Cardiac muscle cell (in vitro differentiated cells and primary cell): ENCODE measurements around the gene MFSD12. TPM values are rescaled to one million over a fixed set of nuclear protein-coding genes. Genes with fewer than 3 reads are reported as not detected.
"Not testable (repeated sequence)": the region's sequence is repeated elsewhere in the genome, so short reads cannot be mapped to it uniquely, and the experiment has no call there.

Source experiments
- DNase-seq, 2 donors: peaks; one replicate each; pipeline versions ENCODE4 v3.0.0 to v3.0.0-alpha.2; 2010 to 2017; ENCODE audit warnings: low read depth in 1 of 2, low spot score in 1 of 2
- H3K27ac ChIP-seq: fragments of 200-600 bp; sonication (generic); 2 replicates; pipeline ENCODE4 v1.5.1; 2016
- H3K27me3 ChIP-seq: fragments of 200-600 bp; sonication (generic); 2 replicates; pipeline ENCODE4 v1.6.0; 2016; ENCODE audit warnings: control low read depth
- H3K36me3 ChIP-seq: fragments of 200-600 bp; sonication (generic); 2 replicates; pipeline ENCODE4 v1.5.1; 2016; ENCODE audit warnings: control low read depth
- H3K4me1 ChIP-seq: fragments of 200-600 bp; sonication (generic); 2 replicates; pipeline ENCODE4 v1.8.1; 2017; ENCODE audit warnings: low read depth, mild to moderate bottlenecking, mixed run types
- H3K4me3 ChIP-seq: fragments of 200-600 bp; sonication (generic); 2 replicates; pipeline ENCODE4 v1.5.1; 2016; ENCODE audit warnings: mild to moderate bottlenecking
- H3K9me3 ChIP-seq: fragments of 200-600 bp; sonication (generic); 2 replicates; pipeline ENCODE4 v1.5.1; 2017; ENCODE audit warnings: low read depth, mild to moderate bottlenecking, control low read depth
- polyA plus RNA-seq: library from polyadenylated mRNA; unstranded; fragments of >200 nt; fragmentation: Nextera tagmentation; extraction: Ambion mirVana; gene quantifications from 2 replicates; pipeline ENCODE4 v1.2.1, GENCODE V29; 2016
- total RNA-seq: library from RNA; depleted of rRNA; stranded (reverse); fragments of >200 nt; gene quantifications from 2 replicates; pipeline ENCODE4 v1.2.3, GENCODE V29; 2016
- TF ChIP-seq, protein P1 (sequence below): IDR thresholded peaks from 2 replicates; pipeline ENCODE4 v1.5.1; 2012; ENCODE audit warnings: low read depth, mild to moderate bottlenecking, low read length

Gene MFSD12
- total and polyA plus RNA-seq, 2 experiments from 2014 or later, result 71.8 to 89.0 TPM

DNA sequence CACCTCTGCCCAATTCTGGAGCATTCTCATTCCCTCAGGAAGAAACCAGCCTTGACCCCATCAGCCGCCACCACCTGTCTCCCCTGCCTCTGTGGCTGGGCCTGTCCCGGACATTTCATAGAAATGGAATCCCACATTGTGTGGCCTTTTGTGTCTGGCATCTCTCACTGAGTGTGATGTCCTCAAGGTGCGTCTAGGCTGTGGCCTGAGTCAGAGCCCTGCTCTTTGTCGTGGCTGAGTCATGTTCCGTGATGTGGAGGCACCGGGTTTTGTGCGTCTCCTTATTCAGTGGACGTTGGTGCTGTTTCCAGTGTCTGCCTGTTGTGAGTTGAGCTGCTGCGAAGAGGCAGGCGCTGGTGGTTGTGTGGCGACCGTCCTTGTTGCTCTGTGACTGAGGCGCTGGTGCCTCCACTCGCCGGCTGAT lies 47.8 kb downstream of the MFSD12 start:
- Histone ChIP-seq H3K27ac (no peak overlapping the region), H3K27me3 (no peaks in the 10 kb centered on the region), H3K4me1 (no peaks in the 10 kb centered on the region), H3K9me3 (no peaks in the 10 kb centered on the region), H3K4me3 (no peak overlapping the region), H3K36me3 (no peaks in the 10 kb centered on the region)
- DNase-seq, result no peak
- TF ChIP-seq, protein P1, sequence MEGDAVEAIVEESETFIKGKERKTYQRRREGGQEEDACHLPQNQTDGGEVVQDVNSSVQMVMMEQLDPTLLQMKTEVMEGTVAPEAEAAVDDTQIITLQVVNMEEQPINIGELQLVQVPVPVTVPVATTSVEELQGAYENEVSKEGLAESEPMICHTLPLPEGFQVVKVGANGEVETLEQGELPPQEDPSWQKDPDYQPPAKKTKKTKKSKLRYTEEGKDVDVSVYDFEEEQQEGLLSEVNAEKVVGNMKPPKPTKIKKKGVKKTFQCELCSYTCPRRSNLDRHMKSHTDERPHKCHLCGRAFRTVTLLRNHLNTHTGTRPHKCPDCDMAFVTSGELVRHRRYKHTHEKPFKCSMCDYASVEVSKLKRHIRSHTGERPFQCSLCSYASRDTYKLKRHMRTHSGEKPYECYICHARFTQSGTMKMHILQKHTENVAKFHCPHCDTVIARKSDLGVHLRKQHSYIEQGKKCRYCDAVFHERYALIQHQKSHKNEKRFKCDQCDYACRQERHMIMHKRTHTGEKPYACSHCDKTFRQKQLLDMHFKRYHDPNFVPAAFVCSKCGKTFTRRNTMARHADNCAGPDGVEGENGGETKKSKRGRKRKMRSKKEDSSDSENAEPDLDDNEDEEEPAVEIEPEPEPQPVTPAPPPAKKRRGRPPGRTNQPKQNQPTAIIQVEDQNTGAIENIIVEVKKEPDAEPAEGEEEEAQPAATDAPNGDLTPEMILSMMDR, result no peak

GRCh38 chr19:3508771-3509535 lies 48.4 kb downstream of the MFSD12 start:
- Histone ChIP-seq H3K9me3 (no peaks in the 10 kb centered on the region), H3K36me3 (no peaks in the 10 kb centered on the region), H3K27ac (no peak overlapping the region), H3K4me1 (no peaks in the 10 kb centered on the region), H3K4me3 (no peak overlapping the region), H3K27me3 (no peaks in the 10 kb centered on the region)
- TF ChIP-seq, protein P1, result no peak
- no peak for DNase-seq

DNA sequence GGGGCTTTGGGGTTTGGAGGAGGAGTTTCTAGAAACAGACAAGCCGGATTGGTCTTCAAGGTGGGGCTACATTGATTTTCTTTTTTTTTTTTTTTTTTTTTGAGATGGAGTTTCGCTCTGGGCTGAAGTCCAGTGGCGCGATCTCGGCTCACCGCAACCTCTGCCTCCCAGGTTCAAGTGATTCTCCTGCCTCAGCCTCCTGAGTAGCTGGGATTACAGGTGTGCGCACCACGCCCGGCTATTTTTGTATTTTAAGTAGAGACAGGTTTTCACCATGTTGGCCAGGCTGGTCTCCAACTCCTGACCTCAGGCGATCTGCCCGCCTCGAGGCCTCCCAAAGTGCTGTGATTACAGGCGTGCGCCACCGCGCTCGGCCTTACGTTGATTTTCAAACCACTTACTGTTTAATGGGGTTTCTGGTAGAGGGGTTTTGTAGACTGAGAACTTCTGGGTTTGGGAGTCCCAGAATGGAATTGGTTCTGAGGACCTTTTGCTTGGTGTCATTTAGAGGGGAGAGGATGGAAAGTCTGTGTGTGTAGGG lies 49.2 kb downstream of the MFSD12 start:
- H3K36me3 ChIP-seq, H3K4me3 ChIP-seq, H3K9me3 ChIP-seq, DNase-seq, H3K27me3 ChIP-seq, H3K27ac ChIP-seq, H3K4me1 ChIP-seq: not testable (repeated sequence)

DNA sequence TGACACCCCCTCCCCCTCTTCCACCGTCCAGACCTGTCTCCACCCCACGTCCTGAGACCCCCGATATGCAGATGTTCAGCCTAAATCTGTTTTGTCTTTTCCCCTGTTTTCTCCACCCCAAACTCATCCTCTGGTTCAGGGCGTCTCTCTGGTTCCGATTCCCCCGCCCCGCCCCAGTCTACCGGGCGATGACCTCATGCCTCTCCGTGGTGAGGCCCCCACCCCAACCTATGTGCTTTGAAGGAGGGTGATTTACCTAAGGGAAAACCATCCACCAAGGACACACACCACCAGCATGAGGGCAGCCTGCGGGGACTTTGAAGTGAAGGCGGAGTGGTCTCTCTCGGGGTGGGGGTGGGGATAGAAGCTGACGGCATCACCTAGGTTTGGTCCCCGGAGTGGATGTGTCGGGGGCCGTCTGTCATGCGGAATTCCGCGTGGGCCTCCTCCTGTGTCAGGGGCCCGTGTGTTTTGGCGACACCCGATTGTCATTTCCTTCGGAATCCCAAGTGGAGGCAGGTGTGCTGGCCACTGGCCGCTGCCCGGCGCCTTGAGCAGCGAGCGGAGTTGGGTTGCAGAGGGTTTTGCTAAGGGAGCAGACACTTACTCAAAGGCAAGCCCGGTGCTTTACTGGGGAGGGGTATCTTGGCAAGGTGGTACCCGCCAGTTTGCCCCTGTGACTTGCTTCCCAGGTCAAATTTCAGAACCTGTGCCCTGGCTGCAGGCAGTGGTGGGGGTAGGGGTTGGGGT lies 49.8 kb downstream of the MFSD12 start:
- DNase-seq, result peak in 1 of 2 donors; percentile 28
- Histone ChIP-seq H3K4me1 (no peaks in the 10 kb centered on the region), H3K36me3 (no peaks in the 10 kb centered on the region), H3K4me3 (peak overlapping the region; percentile 98), H3K27me3 (no peaks in the 10 kb centered on the region), H3K9me3 (no peaks in the 10 kb centered on the region), H3K27ac (no peak overlapping the region)
- TF ChIP-seq, protein P1, result no peak

GRCh38 chr19:3506384-3507340 lies 50.7 kb downstream of the MFSD12 start:
- Histone ChIP-seq H3K4me1 (no peaks in the 10 kb centered on the region), H3K4me3 (peak overlapping the region; percentile 98), H3K27ac (peak overlapping the region; percentile 81), H3K27me3 (no peaks in the 10 kb centered on the region), H3K9me3 (no peaks in the 10 kb centered on the region), H3K36me3 (no peaks in the 10 kb centered on the region)
- peak in 1 of 2 donors; percentile 43 for DNase-seq
- TF ChIP-seq, protein P1, result no peak
